GM23338 (cell line): ENCODE data around the gene PUS7. TPM values are rescaled to one million over a fixed set of nuclear protein-coding genes. Genes with fewer than 3 reads are reported as not detected.

Experiments
- ATAC-seq: fragments of 200-7000 bp; cut with Tn5 transposase; 3 replicates; pipeline ENCODE4 v1.9.1; 2020
- DNase-seq: peaks from one replicate; pipeline ENCODE4 v3.0.0-alpha.2; 2015; ENCODE audit warnings: low spot score
- H2AFZ ChIP-seq: fragments of 200-600 bp; sonication (generic); 2 replicates; pipeline ENCODE4 v1.8.0; 2016; ENCODE audit warnings: antibody characterized with exemption, mild to moderate bottlenecking, moderate library complexity
- H3F3A ChIP-seq: fragments of 200-600 bp; sonication (generic); replicated peaks from 2 replicates; pipeline ENCODE4 v1.8.0; 2017; ENCODE audit warnings: antibody characterized with exemption, mixed run types, low read depth
- H3K27ac ChIP-seq: fragments of 200-600 bp; sonication (generic); 2 replicates; pipeline ENCODE4 v1.6.1; 2016; ENCODE audit warnings: low read depth
- H3K27me3 ChIP-seq: fragments of 200-600 bp; sonication (generic); 2 replicates; pipeline ENCODE4 v1.8.0; 2016; ENCODE audit warnings: mild to moderate bottlenecking, mixed run types, moderate library complexity; ENCODE audit not compliant: insufficient read depth
- H3K36me3 ChIP-seq: fragments of 200-600 bp; sonication (generic); 2 replicates; pipeline ENCODE4 v1.8.0; 2016; ENCODE audit warnings: mild to moderate bottlenecking; ENCODE audit not compliant: insufficient read depth
- H3K4me1 ChIP-seq: fragments of 200-600 bp; sonication (generic); 2 replicates; pipeline ENCODE4 v1.8.0; 2016; ENCODE audit warnings: mild to moderate bottlenecking, moderate library complexity; ENCODE audit not compliant: insufficient read depth
- H3K4me2 ChIP-seq: fragments of 200-600 bp; sonication (generic); 2 replicates; pipeline ENCODE4 v1.7.1; 2017; ENCODE audit warnings: mixed run types
- H3K4me3 ChIP-seq: fragments of 200-600 bp; sonication (generic); 2 replicates; pipeline ENCODE4 v1.6.1; 2016; ENCODE audit warnings: mixed run types
- H3K79me2 ChIP-seq: fragments of 200-600 bp; sonication (generic); replicated peaks from 2 replicates; pipeline ENCODE4 v1.8.0; 2017; ENCODE audit warnings: mild to moderate bottlenecking; ENCODE audit not compliant: insufficient read depth
- H3K9me2 ChIP-seq: fragments of 200-600 bp; sonication (generic); 2 replicates; pipeline ENCODE4 v1.8.0; 2017; ENCODE audit not compliant: insufficient read depth
- H4K20me1 ChIP-seq: fragments of 200-600 bp; sonication (generic); replicated peaks from 2 replicates; pipeline ENCODE4 v1.8.0; 2017; ENCODE audit warnings: mild to moderate bottlenecking; ENCODE audit not compliant: insufficient read depth
- H3K27ac Mint-ChIP-seq: 2 replicates; pipeline ENCODE4 v1.8.0; 2020; ENCODE audit warnings: inconsistent platforms, mild to moderate bottlenecking, moderate library complexity, mixed read lengths
- H3K27me3 Mint-ChIP-seq: 3 replicates; pipeline ENCODE4 v1.8.0; 2022; ENCODE audit warnings: low read depth, mild to moderate bottlenecking, moderate library complexity, mixed read lengths, inconsistent platforms; ENCODE audit not compliant: insufficient read depth, poor library complexity
- H3K36me3 Mint-ChIP-seq: 3 replicates; pipeline ENCODE4 v1.8.0; 2021; ENCODE audit warnings: low read depth, mild to moderate bottlenecking, inconsistent platforms, moderate library complexity, mixed read lengths
- H3K4me1 Mint-ChIP-seq: 3 replicates; pipeline ENCODE4 v1.8.0; 2020; ENCODE audit warnings: mild to moderate bottlenecking, inconsistent platforms, mixed read lengths
- H3K4me3 Mint-ChIP-seq: 3 replicates; pipeline ENCODE4 v1.8.0; 2021; ENCODE audit warnings: moderate library complexity, mild to moderate bottlenecking, inconsistent platforms, mixed read lengths
- H3K9me3 Mint-ChIP-seq: 3 replicates; pipeline ENCODE4 v1.8.0; 2020; ENCODE audit warnings: moderate library complexity, mild to moderate bottlenecking, inconsistent platforms, mixed read lengths
- CREB1 ChIP-seq: fragments of 250-450 bp; sonication (Bioruptor Pico); IDR thresholded peaks from 2 replicates; pipeline ENCODE4 v1.5.0; 2020; ENCODE audit warnings: low read depth, mild to moderate bottlenecking, moderate library complexity
- ETS1 ChIP-seq: IDR thresholded peaks from 2 replicates; pipeline ENCODE4 v1.6.1; 2016; ENCODE audit warnings: antibody characterized with exemption
- EZH2 ChIP-seq: fragments of 200-600 bp; sonication (generic); IDR thresholded peaks from one replicate; pipeline ENCODE4 v1.8.0; 2017; ENCODE audit warnings: antibody characterized with exemption, mild to moderate bottlenecking, low read depth; ENCODE audit not compliant: unreplicated experiment
- JUNB ChIP-seq: IDR thresholded peaks from one replicate; pipeline ENCODE4 v1.6.1; 2016; ENCODE audit warnings: antibody characterized with exemption; ENCODE audit not compliant: unreplicated experiment
- NANOG ChIP-seq: IDR thresholded peaks from 2 replicates; pipeline ENCODE4 v1.6.1; 2016; ENCODE audit warnings: antibody characterized with exemption, borderline replicate concordance
- POLR2AphosphoS5 ChIP-seq: IDR thresholded peaks from 2 replicates; pipeline ENCODE4 v1.6.1; 2016; ENCODE audit warnings: antibody characterized with exemption, low read depth
- REST ChIP-seq: IDR thresholded peaks from one replicate; pipeline ENCODE4 v1.6.1; 2018; ENCODE audit warnings: antibody characterized with exemption; ENCODE audit not compliant: unreplicated experiment
- STAT1 ChIP-seq: IDR thresholded peaks from one replicate; pipeline ENCODE4 v1.6.1; 2016; ENCODE audit warnings: antibody characterized with exemption; ENCODE audit not compliant: unreplicated experiment
- ZNF114 ChIP-seq: fragments of 250-450 bp; sonication (Bioruptor Pico); IDR thresholded peaks from 2 replicates; pipeline ENCODE4 v1.5.0; 2020; ENCODE audit warnings: mild to moderate bottlenecking, moderate library complexity
- ZNF462 ChIP-seq: fragments of 250-450 bp; sonication (Bioruptor Pico); IDR thresholded peaks from 2 replicates; pipeline ENCODE4 v1.5.0; 2020; ENCODE audit warnings: mild to moderate bottlenecking, moderate library complexity
- polyA plus RNA-seq: library from polyadenylated mRNA; unstranded; fragments of >200 nt; fragmentation: Nextera tagmentation; extraction: Ambion mirVana; gene quantifications from 2 replicates; pipeline ENCODE4 v1.2.1, GENCODE V29; 2016
- total RNA-seq: library from RNA; depleted of rRNA; stranded (reverse); fragments of >200 nt; shearing (Covaris generic); gene quantifications from 2 replicates; pipeline ENCODE4 v1.2.3, GENCODE V29; 2014

PUS7 gene
- total and polyA plus RNA-seq, 2 experiments from 2014 or later = 34.8 to 62.2 TPM

GRCh38 chr7:105497016-105497415 is 25.1 kb downstream of the PUS7 start (continued):
- TF ChIP-seq ETS1 (no peak), REST (no peak), CREB1 (CRISPR knock-in tag) (no peak), NANOG (no peak), JUNB (no peak)

GRCh38 chr7:105496521-105496920 is 25.6 kb downstream of the PUS7 start:
- Histone ChIP-seq H3F3A (no peaks in the 10 kb centered on the region; the same call in 1 of the 2 replicates), H3K27ac (no peak overlapping the region), H3K4me2 (no peak overlapping the region), H3K9me2 (no peaks in the 10 kb centered on the region), H3K79me2 (no peaks in the 10 kb centered on the region), H3K36me3 (peaks cover 15% of the 10 kb centered on the region), H4K20me1 (no peaks in the 10 kb centered on the region; the same call in 1 of the 2 replicates), H3K27me3 (no peaks in the 10 kb centered on the region), H2AFZ (no peak overlapping the region), H3K4me3 (no peak overlapping the region), H3K4me1 (no peaks in the 10 kb centered on the region)
- Mint-ChIP-seq H3K4me1 (no peaks in the 10 kb centered on the region; the same call in 1 of the 3 replicates), H3K36me3 (peaks cover 29% of the 10 kb centered on the region), H3K27ac (no peak overlapping the region), H3K27me3 (no peaks in the 10 kb centered on the region), H3K9me3 (no peaks in the 10 kb centered on the region), H3K4me3 (no peak overlapping the region)
- no peak for TF ChIP-seq POLR2AphosphoS5
- no peak for TF ChIP-seq STAT1
- no peak for TF ChIP-seq CREB1 (CRISPR knock-in tag)
- no peak for TF ChIP-seq EZH2
- no peak for TF ChIP-seq NANOG
- TF ChIP-seq ZNF114 (CRISPR knock-in tag) = no peak
- TF ChIP-seq REST = no peak
- no peak for TF ChIP-seq ZNF462 (CRISPR knock-in tag)
- TF ChIP-seq JUNB = no peak
- DNase-seq (no peak), ATAC-seq (no peak)
